ENCODE results near the gene CHST12. TPM values are rescaled to one million over a fixed set of nuclear protein-coding genes. Genes with fewer than 3 reads are reported as not detected.

The CHST12 gene
- total RNA-seq, 1 donor from 2014 or later, result 29.8 TPM

GRCh38 chr7:2484868-2485267 lies 81.5 kb downstream of the CHST12 start:
- ATAC-seq, result no peak
- DNase-seq, result no peak
- Histone ChIP-seq H3K36me3 (no peaks in the 10 kb centered on the region), H3K4me3 (no peak overlapping the region), H3K4me1 (peaks cover 5% of the 10 kb centered on the region), H3K9me3 (no peaks in the 10 kb centered on the region), H3K27ac (no peak overlapping the region), H3K27me3 (no peaks in the 10 kb centered on the region)
- intact Hi-C loops (cut with DNase I), result no loop called here
- no peak for TF ChIP-seq CTCF (IDR thresholded peaks at IDR 0.05)

GRCh38 chr7:2487586-2488271 lies 84.3 kb downstream of the CHST12 start:
- Histone ChIP-seq H3K4me1 (peaks cover 8% of the 10 kb centered on the region), H3K4me3 (no peak overlapping the region), H3K9me3 (no peaks in the 10 kb centered on the region), H3K36me3 (no peaks in the 10 kb centered on the region), H3K27ac (no peak overlapping the region), H3K27me3 (no peaks in the 10 kb centered on the region)
- intact Hi-C loops (cut with DNase I), result no loop called here
- DNase-seq (no peak), ATAC-seq (no peak)
- TF ChIP-seq CTCF (IDR thresholded peaks at IDR 0.05), result no peak

GRCh38 chr7:2488272-2488645 lies 84.8 kb downstream of the CHST12 start:
- no peak for TF ChIP-seq CTCF (IDR thresholded peaks at IDR 0.05)
- Histone ChIP-seq H3K36me3 (no peaks in the 10 kb centered on the region), H3K27me3 (no peaks in the 10 kb centered on the region), H3K27ac (no peak overlapping the region), H3K4me3 (no peak overlapping the region), H3K4me1 (peaks cover 10% of the 10 kb centered on the region), H3K9me3 (no peaks in the 10 kb centered on the region)
- intact Hi-C loops (cut with DNase I), result no loop called here
- ATAC-seq, result no peak
- DNase-seq, result no peak

GRCh38 chr7:2488681-2489080 lies 85.3 kb downstream of the CHST12 start:
- H3K27me3 ChIP-seq, result no peaks in the 10 kb centered on the region
- H3K9me3 ChIP-seq, result no peaks in the 10 kb centered on the region
- peak overlapping the region; percentile 11 for H3K27ac ChIP-seq
- TF ChIP-seq CTCF (IDR thresholded peaks at IDR 0.05), result no peak
- H3K4me1 ChIP-seq, result peaks cover 14% of the 10 kb centered on the region
- no peak for DNase-seq
- intact Hi-C loops (cut with DNase I), result no loop called here
- ATAC-seq, result no peak
- no peaks in the 10 kb centered on the region for H3K36me3 ChIP-seq
- H3K4me3 ChIP-seq, result no peak overlapping the region

- TF ChIP-seq CTCF (IDR thresholded peaks at IDR 0.05), result no peak
- no peaks in the 10 kb centered on the region for H3K27me3 ChIP-seq
- H3K4me3 ChIP-seq, result no peak overlapping the region
- intact Hi-C loops (cut with DNase I), result no loop called here
- ATAC-seq (no peak), DNase-seq (no peak)
- no peaks in the 10 kb centered on the region for H3K9me3 ChIP-seq
- H3K4me1 ChIP-seq, result peaks cover 15% of the 10 kb centered on the region
- no peak overlapping the region for H3K27ac ChIP-seq
- H3K36me3 ChIP-seq, result no peaks in the 10 kb centered on the region
Observed at GRCh38 chr7:2490181-2490651, 86.8 kb downstream of the CHST12 start.

GRCh38 chr7:2492038-2492437 lies 88.6 kb downstream of the CHST12 start:
- no peak overlapping the region for H3K4me3 ChIP-seq
- H3K9me3 ChIP-seq, result no peaks in the 10 kb centered on the region
- DNase-seq (no peak), ATAC-seq (no peak)
- TF ChIP-seq CTCF (IDR thresholded peaks at IDR 0.05), result no peak
- H3K27ac ChIP-seq, result no peak overlapping the region
- intact Hi-C loops (cut with DNase I), result no loop called here
- H3K36me3 ChIP-seq, result no peaks in the 10 kb centered on the region
- H3K27me3 ChIP-seq, result peaks cover 1% of the 10 kb centered on the region
- peaks cover 15% of the 10 kb centered on the region for H3K4me1 ChIP-seq

All from upper lobe of right lung (tissue), 1 donor.